ENCODE results near the gene FRMD7.

GRCh38 chrX:132077912-132078311, 49.9 kb downstream of the FRMD7 start:
- TF ChIP-seq, protein P1, sequence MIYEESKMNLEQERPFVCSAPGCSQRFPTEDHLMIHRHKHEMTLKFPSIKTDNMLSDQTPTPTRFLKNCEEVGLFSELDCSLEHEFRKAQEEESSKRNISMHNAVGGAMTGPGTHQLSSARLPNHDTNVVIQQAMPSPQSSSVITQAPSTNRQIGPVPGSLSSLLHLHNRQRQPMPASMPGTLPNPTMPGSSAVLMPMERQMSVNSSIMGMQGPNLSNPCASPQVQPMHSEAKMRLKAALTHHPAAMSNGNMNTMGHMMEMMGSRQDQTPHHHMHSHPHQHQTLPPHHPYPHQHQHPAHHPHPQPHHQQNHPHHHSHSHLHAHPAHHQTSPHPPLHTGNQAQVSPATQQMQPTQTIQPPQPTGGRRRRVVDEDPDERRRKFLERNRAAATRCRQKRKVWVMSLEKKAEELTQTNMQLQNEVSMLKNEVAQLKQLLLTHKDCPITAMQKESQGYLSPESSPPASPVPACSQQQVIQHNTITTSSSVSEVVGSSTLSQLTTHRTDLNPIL (CRISPR knock-in tag; IDR thresholded peaks at IDR 0.05; ENCODE audit: low read depth) = no peak
- TF ChIP-seq, protein P2, sequence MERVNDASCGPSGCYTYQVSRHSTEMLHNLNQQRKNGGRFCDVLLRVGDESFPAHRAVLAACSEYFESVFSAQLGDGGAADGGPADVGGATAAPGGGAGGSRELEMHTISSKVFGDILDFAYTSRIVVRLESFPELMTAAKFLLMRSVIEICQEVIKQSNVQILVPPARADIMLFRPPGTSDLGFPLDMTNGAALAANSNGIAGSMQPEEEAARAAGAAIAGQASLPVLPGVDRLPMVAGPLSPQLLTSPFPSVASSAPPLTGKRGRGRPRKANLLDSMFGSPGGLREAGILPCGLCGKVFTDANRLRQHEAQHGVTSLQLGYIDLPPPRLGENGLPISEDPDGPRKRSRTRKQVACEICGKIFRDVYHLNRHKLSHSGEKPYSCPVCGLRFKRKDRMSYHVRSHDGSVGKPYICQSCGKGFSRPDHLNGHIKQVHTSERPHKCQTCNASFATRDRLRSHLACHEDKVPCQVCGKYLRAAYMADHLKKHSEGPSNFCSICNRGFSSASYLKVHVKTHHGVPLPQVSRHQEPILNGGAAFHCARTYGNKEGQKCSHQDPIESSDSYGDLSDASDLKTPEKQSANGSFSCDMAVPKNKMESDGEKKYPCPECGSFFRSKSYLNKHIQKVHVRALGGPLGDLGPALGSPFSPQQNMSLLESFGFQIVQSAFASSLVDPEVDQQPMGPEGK (CRISPR knock-in tag; IDR thresholded peaks at IDR 0.05; ENCODE audit: borderline replicate concordance) = no peak
- no peak for TF ChIP-seq ZNF8 (CRISPR knock-in tag; IDR thresholded peaks at IDR 0.05)
- no peak for TF ChIP-seq ARNTL (CRISPR knock-in tag; IDR thresholded peaks at IDR 0.05; ENCODE audit: borderline replicate concordance, low read depth)
- TF ChIP-seq BACH2 (CRISPR knock-in tag; IDR thresholded peaks at IDR 0.05; ENCODE audit: borderline replicate concordance) = no peak
- no peak for TF ChIP-seq TOX (CRISPR knock-in tag; IDR thresholded peaks at IDR 0.05; ENCODE audit: borderline replicate concordance)
- no peak for TF ChIP-seq RARB (CRISPR knock-in tag; IDR thresholded peaks at IDR 0.05)
- no peak for TF ChIP-seq OSR1 (CRISPR knock-in tag; IDR thresholded peaks at IDR 0.05)
- TF ChIP-seq PPARA (CRISPR knock-in tag; IDR thresholded peaks at IDR 0.05; ENCODE audit: borderline replicate concordance) = no peak
- TF ChIP-seq GLIS3 (CRISPR knock-in tag; IDR thresholded peaks at IDR 0.05) = no peak
- TF ChIP-seq, protein P3, sequence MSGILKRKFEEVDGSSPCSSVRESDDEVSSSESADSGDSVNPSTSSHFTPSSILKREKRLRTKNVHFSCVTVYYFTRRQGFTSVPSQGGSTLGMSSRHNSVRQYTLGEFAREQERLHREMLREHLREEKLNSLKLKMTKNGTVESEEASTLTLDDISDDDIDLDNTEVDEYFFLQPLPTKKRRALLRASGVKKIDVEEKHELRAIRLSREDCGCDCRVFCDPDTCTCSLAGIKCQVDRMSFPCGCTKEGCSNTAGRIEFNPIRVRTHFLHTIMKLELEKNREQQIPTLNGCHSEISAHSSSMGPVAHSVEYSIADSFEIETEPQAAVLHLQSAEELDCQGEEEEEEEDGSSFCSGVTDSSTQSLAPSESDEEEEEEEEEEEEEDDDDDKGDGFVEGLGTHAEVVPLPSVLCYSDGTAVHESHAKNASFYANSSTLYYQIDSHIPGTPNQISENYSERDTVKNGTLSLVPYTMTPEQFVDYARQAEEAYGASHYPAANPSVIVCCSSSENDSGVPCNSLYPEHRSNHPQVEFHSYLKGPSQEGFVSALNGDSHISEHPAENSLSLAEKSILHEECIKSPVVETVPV (CRISPR knock-in tag; IDR thresholded peaks at IDR 0.05) = no peak
- no peak for TF ChIP-seq ZFP30 (CRISPR knock-in tag; IDR thresholded peaks at IDR 0.05)
- TF ChIP-seq ZC3H10 (CRISPR knock-in tag; IDR thresholded peaks at IDR 0.05) = no peak
- no peak for TF ChIP-seq ISL1 (CRISPR knock-in tag; IDR thresholded peaks at IDR 0.05)
